Lung (tissue), 12 donors: ENCODE data around the gene ITGA5. TPM values are rescaled to one million over a fixed set of nuclear protein-coding genes. Genes with fewer than 3 reads are reported as not detected.

Source experiments
- ATAC-seq: fragments of 200-7000 bp; cut with Tn5 transposase; one replicate; pipeline ENCODE4 v1.9.1; 2020; ENCODE audit warnings: moderate number of reproducible peaks; ENCODE audit not compliant: insufficient read depth, low FRiP score
- DNase-seq, 3 donors: peaks; one replicate each; pipeline ENCODE4 v3.0.0-alpha.2; 2013 to 2017
- H3K27ac ChIP-seq, 2 donors: one replicate each; pipeline ENCODE4 v1.5.1; 2013; ENCODE audit warnings: mild to moderate bottlenecking in 2 of 2, moderate library complexity in 2 of 2, control low read depth in 1 of 2, inconsistent platforms in 1 of 2, low read depth in 1 of 2, low read length in 1 of 2
- H3K27me3 ChIP-seq, 3 donors: one replicate each; pipeline ENCODE4 v1.5.1; 2013; ENCODE audit warnings: low read length in 2 of 3; ENCODE audit not compliant: control insufficient read depth in 3 of 3, insufficient read depth in 3 of 3
- H3K36me3 ChIP-seq, 4 donors: one replicate each; pipeline ENCODE4 v1.5.1; 2013; ENCODE audit warnings: low read length in 4 of 4, mild to moderate bottlenecking in 1 of 4, moderate library complexity in 1 of 4; ENCODE audit not compliant: control insufficient read depth in 4 of 4, insufficient read depth in 4 of 4
- H3K4me1 ChIP-seq, 5 donors: one replicate each; pipeline ENCODE4 v1.5.1; 2013; ENCODE audit warnings: low read length in 5 of 5, mild to moderate bottlenecking in 2 of 5, moderate library complexity in 1 of 5; ENCODE audit not compliant: control insufficient read depth in 5 of 5, insufficient read depth in 5 of 5
- H3K4me3 ChIP-seq: one replicate; pipeline ENCODE4 v1.5.1; 2013; ENCODE audit warnings: mild to moderate bottlenecking, control low read depth, moderate library complexity
- H3K9ac ChIP-seq, 2 donors: one replicate each; pipeline ENCODE4 v1.5.1; 2013; ENCODE audit warnings: low read length in 2 of 2, control low read depth in 1 of 2; ENCODE audit not compliant: insufficient read depth in 1 of 2
- H3K9me3 ChIP-seq, 4 donors: one replicate each; pipeline ENCODE4 v1.5.1; 2013; ENCODE audit warnings: low read length in 3 of 4, mild to moderate bottlenecking in 1 of 4, moderate library complexity in 1 of 4; ENCODE audit not compliant: control insufficient read depth in 4 of 4, insufficient read depth in 3 of 4
- CTCF ChIP-seq: IDR thresholded peaks from 2 replicates; pipeline ENCODE4 v1.5.1; 2012; ENCODE audit warnings: mild to moderate bottlenecking; ENCODE audit errors: control extremely low read depth, extremely low read depth
- WGBS, 2 donors: extraction: QIAGEN DNeasy Blood & Tissue Kit; methylation state at CpG; one replicate each; pipeline ENCODE4 v1.1.7; 2013; 5-methylcytosine and 5-hydroxymethylcytosine counted together
- polyA plus RNA-seq, 2 donors: library from polyadenylated mRNA; stranded (reverse); fragments of 200-250 nt; gene quantifications; one replicate each; pipeline ENCODE4 v1.2.1, GENCODE V29; 2013
- total RNA-seq, 2 donors: library from RNA; depleted of rRNA in 1 of 2; stranded (reverse); fragments of >200 nt in 1 of 2; gene quantifications; one replicate each; pipeline ENCODE4 v1.2.1, GENCODE V29; 2014 to 2021
- donor health status: control.
- donor health status: control.
- donor health status: Bipolar disorder and iron deficiency.
- donor health status: healthy.
- donor health status: DM: yes; HTN: yes; CAD: no.

ITGA5 gene
- total and polyA plus RNA-seq, 4 donors, result 39.8 to 134 (median 101) TPM

GRCh38 chr12:54352891-54353874 lies 65.9 kb downstream of the ITGA5 start:
- DNase-seq, result peak; percentile 39 to 63 (median 44)
- ATAC-seq, result no peak
- Histone ChIP-seq H3K9ac (peak overlapping the region in 1 of 2 donors; percentile 28), H3K4me1 (peaks cover 4 to 54% (median 13%) of the 10 kb centered on the region in 5 donors), H3K36me3 (peaks cover 23 to 34% (median 27%) of the 10 kb centered on the region in 4 donors), H3K27ac (peak overlapping the region; percentile 27 to 46), H3K27me3 (no peaks in the 10 kb centered on the region), H3K9me3 (no peaks in the 10 kb centered on the region), H3K4me3 (no peak overlapping the region)
- no peak for TF ChIP-seq CTCF
- 45 to 49% methylated on average over 1 of the region's 1 CpG for WGBS, 2 donors

- ATAC-seq (no peak), DNase-seq (peak; percentile 60 to 81 (median 71))
- Histone ChIP-seq H3K36me3 (peaks cover 32 to 46% (median 35%) of the 10 kb centered on the region in 4 donors), H3K9me3 (no peaks in the 10 kb centered on the region), H3K27me3 (no peaks in the 10 kb centered on the region), H3K27ac (peak overlapping the region; percentile 23 to 59), H3K4me1 (peaks cover 4 to 44% (median 9%) of the 10 kb centered on the region in 5 donors), H3K9ac (peak overlapping the region; percentile 28 to 42), H3K4me3 (no peak overlapping the region)
- no peak for TF ChIP-seq CTCF
- 23 to 33% methylated on average over 21 of the region's 21 CpGs for WGBS, 2 donors
Measured at GRCh38 chr12:54352022-54352531, 67.0 kb downstream of the ITGA5 start.

- peak overlapping the region in 1 of 2 donors; percentile 73 for H3K27ac ChIP-seq
- WGBS, 2 donors, result 77 to 78% methylated on average over 4 of the region's 4 CpGs
Measured at GRCh38 chr12:54351341-54351740, 67.7 kb downstream of the ITGA5 start.

More at GRCh38 chr12:54351341-54351740, 67.7 kb downstream of the ITGA5 start:
- Histone ChIP-seq H3K9me3 (no peaks in the 10 kb centered on the region), H3K36me3 (peaks cover 33 to 51% (median 40%) of the 10 kb centered on the region in 4 donors), H3K4me3 (no peak overlapping the region), H3K27me3 (no peaks in the 10 kb centered on the region), H3K4me1 (peaks cover 4 to 37% (median 9%) of the 10 kb centered on the region in 5 donors), H3K9ac (no peak overlapping the region)
- TF ChIP-seq CTCF, result no peak
- ATAC-seq (no peak), DNase-seq (no peak)
